HG02678 (cell line): ENCODE measurements around the gene LRBA.

Experiments used
- ATAC-seq: cut with Tn5 transposase; IDR thresholded peaks from one replicate; pipeline ENCODE4 v1.9.1; 2021; ENCODE audit warnings: mild to moderate bottlenecking, moderate library complexity; ENCODE audit not compliant: unreplicated experiment

LRBA gene

DNA sequence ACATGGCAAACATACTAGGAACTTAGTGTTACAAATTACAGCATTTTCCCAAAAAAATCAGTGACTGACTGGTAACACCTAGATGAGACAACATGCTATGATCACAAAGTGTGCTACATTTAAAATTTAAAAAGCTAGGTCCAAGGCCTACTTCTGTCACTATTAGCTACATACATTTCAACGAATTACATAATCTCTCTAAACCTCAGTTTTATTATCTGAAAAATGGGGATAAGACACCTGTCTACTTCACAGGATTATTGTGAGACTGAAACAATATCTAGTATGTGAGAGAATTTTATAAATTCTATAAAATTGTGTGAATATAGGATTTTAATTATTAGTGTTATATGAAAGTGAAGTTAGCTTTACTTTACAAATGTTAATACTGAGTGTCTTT is 708.4 kb downstream of the LRBA start:
- ATAC-seq: no peak

DNA sequence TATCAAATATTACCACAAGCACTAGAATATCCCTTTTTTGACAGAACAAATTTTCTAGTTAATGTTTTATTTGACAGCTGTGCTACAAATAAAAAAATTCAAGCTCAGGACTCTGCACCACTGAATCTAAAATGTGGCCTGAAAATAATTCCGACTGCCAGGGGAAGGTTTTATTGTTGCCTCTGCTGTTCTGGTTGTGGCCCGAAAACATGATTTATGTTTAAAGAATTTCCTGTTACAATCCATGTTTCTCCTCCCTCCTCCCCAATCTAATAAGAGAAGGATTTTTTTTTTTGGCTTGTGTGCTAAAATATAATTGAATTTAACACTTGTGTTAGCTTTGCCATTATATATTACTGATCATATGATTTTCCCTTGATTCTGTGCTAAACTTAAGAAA is 709.1 kb downstream of the LRBA start:
- ATAC-seq: no peak

DNA sequence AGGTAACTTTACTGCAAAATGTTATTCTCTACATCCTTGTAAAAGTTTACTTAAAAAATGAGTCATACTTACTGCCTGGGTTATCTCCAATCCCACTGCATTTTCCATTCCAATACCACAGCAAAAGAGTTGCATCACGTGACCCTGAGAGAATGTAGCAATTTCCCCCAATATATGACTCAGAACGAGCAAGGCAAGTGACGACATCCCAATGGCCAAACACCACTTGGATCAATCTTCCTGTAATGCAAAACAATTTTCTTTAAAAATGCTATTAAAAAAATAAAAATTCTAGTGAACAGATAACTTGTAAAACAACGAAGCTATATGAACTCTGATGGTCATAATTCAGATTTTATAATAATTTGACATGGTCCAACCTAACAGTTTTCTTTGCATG is 712.5 kb downstream of the LRBA start:
- no peak for ATAC-seq

DNA sequence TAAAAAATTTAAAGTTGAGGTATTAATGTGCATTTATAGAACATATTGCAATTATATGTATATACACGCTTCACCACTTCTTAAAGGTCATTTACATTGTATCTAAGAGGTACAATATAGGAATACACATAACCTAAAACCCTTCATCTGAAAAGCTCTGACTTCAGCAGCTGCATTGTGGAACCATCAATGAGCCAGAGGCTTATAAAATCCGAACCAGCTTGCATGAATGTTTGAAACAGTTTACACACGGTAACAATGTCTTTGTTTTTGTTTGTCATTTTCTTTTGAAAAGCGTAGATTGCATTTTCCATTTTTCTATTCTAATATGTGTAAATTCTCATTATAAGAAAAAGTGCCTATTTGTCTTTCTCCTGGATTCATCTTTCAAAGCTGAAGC is 715.3 kb downstream of the LRBA start:
- ATAC-seq: no peak

DNA sequence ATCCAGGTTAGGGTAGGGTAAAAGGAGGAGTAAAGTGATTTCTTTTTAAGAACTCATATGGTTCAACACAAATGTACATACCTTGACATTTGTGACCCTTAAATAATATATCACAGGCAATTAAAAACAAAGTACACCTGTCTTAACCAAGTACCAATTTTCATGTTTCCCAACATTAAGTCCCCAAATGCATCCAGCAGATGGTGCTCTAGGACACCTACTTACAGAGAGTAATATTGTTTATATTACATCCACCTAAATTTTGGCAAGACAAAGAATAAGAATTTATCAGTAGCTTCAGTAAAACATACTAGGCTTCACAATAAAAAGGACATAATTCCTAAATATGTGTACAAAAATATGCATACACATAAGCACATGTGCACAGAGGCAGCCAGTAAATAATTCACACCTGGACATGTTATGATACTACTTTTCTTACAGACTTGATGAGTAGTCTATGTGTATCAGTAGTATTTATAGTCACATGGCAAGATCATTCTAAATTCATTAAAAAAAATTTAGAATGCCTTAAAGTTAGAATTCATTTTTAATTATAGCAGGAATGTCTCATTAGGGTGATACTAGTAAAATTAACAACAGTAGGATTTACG is 717.1 kb downstream of the LRBA start:
- no peak for ATAC-seq

DNA sequence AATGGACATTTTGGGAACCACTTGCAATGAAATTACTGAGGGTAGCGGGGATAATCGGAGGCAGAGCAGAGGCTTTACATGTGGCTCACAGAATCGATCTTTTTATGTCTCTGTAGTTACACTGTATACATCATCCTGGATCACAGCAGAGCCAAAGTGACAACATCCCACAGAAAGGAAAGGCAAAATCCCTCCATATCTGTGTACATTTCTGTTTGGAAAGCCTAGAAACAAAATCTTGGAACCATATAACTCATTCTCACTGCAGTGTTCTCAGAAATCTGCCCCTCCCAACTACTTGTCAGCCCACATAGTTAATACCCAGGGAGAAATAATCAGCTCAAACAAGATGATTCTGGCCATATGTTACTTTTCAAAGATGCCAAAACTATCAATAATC is 725.2 kb downstream of the LRBA start:
- ATAC-seq: no peak

DNA sequence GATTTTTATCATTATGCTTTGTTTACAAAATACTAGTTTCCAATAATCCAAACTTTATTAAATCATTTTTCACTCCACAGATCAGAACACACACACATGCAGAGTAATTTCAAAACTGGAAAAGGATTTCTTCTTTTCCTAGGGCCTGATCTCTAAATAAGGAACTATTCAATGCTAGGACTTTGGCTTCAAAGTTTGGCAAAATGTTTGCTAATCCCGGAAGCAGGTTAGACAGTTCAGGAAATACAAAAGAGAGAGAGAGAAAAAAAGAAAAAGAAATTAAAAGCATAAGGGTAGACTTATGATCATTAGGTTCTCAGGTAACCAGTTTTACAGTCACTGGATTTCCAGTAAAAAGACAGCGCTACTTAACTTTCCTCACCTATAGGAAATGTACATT is 725.9 kb downstream of the LRBA start:
- ATAC-seq: no peak

DNA sequence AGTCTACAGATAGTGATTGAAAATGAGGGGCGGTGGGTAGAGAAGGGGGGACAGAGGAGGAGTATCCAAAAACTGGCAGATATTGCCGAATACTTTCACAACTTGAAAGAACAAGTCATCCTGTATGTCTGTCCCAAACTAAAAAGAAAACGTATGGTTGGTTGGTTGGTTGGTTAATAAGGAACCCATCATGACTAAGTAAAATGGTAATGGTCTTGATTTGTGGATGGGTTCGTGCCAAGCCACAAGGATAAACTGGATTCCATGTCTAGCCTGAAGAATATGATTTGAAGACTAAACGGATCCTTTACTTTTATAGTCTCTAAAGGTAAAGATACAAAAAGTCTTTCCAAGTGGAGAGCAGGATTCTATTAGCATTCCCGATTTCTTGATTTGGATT is 728.4 kb downstream of the LRBA start:
- no peak for ATAC-seq

DNA sequence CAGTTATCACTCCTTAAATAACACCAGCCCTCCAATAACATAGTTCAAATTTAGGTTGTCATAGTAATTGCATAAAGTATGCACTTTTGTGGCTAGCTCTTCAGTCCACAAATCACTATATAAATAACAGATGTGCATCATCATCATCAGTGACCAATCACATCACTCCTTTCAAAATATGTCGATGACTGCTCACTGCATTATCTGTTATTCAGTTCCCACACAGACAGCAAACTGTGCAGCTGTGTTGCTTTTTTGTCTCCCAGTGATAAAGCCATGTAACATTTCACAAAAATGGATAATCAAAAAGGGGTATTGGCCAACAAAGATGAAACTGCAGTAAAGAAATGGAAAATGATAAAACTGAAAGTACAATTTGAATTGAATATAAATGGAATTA is 731.4 kb downstream of the LRBA start:
- ATAC-seq: no peak

DNA sequence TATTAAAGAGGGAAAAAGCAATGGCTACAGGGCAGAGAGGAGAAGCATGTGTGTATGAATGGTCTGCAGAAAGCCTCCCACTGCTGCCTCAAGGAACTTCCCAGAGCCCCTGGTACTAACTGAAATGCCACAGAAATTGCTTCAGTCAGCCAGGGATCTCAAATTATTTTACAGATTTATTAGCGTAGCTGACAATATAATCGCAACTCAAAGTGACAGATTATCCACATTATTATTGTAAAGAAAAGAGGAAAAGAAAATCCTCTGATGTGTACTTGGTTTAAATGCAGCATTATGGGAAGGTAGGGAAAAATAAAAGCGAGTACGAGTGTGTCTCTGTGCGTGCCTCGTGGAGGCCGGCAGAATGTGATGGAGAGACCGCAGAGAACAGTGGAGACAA is 734.1 kb downstream of the LRBA start:
- ATAC-seq: no peak

DNA sequence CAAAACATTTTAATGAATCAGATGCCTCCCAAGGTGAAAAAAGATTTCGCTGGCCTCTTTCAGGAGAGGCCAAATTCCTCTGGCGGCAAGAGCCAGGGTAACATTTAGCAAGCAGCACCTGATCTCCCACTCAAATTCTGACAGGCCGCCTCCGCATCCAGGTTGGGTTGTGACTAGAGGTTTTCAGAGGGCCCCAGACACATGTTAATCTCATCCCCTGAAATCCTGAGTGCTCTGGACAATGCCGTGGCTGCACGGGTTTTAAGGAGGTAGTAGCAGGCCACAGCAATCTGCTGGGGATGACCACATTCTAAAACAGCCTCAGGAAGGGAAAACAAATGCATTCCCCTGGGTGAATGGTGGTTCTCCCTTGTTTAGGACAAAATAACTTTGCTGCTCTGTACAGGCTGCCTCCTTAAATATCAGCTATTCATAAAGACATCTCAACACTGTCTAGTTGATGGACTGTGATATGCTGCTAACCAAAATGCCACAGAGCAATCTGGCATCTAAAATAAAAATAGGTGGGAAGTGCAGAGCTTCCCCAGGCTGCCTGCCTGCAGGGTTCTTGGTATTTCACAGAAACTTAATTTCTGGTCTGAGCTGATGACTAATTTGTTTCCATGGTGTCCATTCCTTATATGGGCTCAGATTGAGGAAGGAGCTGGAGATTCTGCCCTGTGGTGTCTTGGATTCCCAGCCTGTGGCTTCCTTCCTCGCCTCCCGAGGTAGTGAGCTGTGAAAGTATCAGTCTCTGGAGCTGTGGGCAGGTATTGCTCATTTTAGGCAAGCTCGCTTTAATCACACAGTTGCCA is 734.8 kb downstream of the LRBA start:
- ATAC-seq: no peak

DNA sequence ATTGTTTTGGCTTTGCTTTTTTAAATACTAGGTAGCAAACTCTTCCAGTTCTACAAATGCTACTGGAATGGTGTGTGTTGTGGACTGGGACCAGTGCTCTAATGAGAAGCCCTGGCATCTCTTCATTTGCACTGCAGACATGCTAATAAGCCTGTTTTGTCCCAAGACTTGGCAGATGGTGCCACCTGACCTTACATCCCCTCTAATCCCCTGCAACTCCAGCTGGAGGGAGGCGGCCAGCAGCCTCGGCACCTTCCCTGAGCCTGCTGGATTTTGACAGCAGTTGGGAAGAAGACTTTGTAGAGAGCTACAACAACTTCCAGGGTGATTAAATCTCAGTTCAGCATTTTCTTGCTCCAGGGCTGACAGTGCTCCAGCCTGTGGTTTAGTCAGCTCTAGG is 736.9 kb downstream of the LRBA start:
- no peak for ATAC-seq

DNA sequence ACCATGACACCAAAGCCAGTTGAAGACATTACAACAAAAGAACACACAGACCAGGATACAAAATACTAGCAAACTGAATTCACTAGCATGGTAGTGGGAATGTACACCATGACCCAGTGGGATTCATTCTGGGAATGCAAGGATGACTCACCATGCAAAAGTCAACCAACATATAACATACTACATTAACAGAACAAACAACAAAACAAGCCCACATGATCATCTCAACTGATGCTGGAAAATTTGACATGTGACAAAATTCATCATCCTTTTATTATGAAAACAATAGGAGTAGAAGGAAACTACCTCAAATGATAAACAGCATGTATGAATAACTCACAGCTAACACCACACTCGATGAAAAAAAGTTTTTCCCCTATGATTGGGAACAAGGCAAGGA is 746.6 kb downstream of the LRBA start:
- ATAC-seq: no peak

DNA sequence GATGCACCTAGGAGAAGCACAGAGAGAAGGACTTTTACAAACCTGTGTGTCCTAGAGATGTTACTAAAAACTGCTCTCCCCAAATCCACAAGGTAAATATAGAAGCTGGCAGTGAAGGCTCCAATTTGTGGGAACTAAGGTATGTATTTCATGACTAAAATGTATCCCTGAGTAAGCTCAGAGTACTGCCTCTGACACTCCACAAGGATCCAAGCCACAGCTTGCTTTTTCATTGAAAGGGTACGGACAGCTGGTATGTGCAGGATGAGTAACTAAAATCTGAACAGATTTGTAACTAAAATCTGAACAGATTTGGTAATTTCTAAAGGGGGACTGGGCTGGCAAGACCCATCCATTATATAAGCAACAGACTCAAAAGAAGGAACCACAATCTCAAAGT is 749.3 kb downstream of the LRBA start:
- no peak for ATAC-seq

DNA sequence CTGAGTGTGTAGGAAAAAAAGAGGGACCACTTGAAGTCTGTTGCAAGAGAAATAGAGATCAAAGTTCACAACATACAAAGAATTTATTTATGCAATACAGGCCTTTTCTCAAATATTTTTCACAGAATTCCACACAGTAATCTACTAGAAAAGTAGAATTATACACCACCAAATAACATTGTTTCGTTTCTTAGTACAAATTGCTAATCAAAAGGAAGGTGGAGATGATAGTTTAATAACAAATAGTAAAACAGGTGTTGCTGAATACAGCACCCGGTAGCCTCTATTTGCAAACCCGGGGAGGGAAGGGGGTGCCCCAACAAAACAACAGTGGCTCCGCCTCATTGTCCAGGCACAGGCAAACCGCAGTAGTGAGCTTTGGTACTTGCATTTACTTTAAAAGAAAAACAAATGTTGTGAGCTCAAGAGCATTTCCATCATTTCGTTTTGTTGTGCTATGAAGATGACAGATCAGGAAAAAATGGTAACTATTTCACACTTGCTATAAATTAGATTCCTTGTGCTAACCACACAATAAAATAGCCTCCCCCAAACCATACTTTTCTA is 750.4 kb downstream of the LRBA start:
- ATAC-seq: no peak

DNA sequence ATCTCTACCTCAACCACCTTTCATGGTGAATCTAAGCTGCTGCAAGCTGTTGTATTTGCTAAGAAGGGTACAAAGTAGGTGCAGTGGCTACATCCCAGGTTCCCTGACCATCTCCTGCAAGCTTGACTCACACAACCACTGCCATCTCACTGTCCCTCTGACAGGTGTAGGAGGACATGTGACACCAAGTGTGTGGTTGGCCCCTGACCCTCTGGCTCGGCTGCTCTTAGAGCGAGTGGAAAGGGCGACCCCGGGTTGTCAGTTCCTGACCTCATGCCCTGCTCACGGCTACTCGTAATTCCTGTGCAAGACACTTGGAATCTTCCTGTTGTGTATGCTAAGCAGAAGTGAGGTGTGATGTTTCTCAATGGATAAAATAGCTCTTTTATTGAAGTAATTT is 752.5 kb downstream of the LRBA start:
- ATAC-seq: no peak

DNA sequence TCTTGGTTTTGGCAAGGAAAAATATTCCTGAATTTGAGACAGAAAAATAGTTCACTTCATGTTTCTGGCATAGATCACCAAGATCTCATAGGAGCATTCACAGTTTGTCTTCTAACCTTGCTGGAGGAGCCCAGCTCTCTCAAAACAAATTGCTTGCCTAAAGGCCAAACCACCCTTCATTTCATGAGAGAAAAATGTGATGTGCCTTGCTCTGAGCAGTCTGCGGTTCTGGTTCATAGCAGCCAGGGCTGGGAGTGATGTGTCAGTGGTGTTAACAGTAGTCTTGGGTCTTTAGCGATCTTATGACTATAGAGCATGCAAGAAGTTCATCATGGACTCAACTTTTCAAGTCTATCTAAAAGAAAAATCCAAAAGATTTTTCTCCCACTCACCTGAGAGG is 753.5 kb downstream of the LRBA start:
- ATAC-seq: no peak

DNA sequence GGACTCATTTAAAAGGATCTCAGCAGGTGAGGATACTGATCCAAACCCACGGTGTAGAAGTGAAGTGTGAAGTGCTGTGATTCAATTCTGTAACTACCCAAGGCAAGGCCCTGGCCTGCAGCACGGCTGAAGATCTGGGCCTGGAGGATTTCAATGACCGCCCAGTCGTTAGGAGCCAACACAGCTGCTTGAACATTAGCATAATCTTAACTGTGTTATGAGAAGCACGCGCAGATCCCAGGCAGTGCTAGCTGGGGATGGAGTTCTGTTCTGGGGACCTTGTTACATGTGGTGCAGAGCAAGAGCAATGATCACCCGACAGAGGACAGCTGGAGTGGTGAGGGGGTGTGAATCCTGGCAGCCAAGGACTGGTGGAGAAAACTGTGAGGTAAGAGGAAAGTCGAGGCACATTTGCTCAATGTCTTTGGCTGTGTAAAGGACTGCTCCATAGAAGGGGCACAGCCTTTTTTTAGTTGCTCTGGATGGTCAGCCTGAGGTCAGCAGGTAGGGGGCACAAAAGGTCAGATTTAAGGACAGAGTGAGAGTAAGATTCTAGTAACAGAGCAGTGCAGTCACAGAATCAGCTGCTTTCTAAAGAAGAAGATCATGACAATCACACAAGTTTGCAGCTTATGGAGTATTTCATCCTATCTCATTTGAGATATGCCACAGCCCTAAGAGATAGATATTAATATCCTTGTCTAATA is 755.1 kb downstream of the LRBA start:
- ATAC-seq: no peak

DNA sequence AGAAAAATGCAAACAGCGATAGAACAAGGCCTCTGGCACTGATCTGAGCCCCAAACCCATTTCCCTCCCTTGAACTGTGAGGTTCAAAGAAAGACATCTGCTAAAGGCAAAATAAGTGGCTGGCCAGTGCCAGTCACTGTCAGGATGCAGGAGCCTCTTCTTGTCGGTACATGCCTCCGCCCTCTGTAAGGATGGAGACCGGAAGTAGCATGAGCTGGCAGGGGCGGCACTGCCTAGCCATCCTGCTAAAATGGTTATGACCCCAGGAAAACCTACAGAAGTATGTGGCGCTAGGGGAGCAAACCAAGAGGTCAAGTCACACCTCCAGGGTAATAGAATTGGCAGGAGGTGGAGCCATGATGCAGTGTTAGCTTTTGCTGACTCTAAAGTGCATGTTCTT is 756.5 kb downstream of the LRBA start:
- ATAC-seq: no peak

DNA sequence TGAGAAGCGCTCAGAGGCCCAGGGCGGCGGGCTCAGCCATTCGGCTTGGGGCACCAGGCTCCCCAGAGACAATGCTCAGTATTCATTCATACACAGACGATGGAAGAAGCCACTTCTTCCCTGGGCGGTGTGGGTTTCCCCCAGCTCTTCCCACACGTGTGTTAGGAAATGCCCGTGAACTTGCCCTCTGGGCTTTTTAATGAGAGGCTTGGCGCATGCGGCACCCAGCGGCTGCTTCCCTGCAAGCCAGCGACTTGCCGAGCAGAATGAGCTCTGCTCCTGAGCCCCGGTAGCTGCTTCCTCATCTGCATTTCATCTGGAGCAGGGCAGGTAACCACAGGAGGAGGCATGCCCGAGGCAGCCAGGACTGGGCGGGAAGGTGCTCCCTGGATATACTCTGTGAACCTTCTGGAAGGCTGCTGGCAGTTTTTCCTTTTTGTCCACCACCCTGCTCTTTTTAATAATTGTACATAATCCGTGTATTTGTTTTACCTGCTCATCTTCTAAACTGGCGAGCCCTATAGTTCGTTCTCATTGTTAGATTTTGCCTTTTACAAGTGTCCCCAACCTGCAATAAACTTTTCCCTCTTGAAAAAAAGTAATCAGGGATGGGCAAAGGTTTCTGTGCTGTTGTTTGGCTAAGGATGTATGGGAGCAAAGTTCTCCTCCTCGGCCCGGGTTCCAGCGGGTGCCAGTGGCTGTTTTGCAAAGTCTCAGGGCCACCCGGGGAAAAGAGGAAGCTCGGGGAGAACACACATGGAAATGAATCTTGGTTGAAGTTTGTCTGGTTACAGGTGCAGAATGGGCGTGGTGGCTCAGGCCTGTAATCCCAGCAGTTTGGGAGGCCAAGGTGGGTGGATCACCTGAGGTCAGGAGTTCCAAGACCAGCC is 758.0 kb downstream of the LRBA start:
- no peak for ATAC-seq

DNA sequence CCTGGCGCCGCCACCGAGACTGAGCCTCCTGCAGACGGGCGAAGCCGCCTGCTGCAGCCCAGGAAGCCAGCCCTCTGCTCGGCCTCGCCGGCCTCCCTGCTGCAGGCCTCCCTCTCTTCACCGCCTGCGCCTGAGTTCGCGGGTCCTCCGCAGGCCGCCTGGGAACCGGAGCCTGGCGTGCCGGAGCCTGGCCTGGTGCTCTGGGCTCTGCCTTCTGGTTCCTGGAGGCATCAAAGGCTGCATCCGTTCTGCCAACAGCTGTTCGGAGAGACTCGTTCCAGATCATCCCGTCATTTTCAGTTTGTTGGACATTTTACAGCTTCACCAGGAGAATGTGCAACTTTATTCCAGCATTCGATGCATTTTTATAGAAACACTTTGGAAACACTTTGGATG is 758.9 kb downstream of the LRBA start:
- no peak for ATAC-seq
